Activated effector memory CD4-positive, alpha-beta T cell treated with Interleukin-2 at 50 U/mL for 16 hours (primary cell): ENCODE measurements around the gene CCDC172.

ENCODE experiments used
- DNase-seq: peaks from one replicate; pipeline ENCODE4 v3.0.0-alpha.2; 2020

Gene CCDC172, protein sequence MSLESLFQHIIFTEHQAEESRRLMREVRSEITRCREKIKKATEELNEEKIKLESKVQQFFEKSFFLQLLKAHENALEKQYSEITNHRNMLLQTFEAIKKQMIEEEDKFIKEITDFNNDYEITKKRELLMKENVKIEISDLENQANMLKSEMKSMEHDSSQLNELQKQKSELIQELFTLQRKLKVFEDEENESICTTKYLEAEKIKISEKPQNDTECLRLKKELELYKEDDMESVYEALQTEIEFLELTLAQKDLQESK

DNA sequence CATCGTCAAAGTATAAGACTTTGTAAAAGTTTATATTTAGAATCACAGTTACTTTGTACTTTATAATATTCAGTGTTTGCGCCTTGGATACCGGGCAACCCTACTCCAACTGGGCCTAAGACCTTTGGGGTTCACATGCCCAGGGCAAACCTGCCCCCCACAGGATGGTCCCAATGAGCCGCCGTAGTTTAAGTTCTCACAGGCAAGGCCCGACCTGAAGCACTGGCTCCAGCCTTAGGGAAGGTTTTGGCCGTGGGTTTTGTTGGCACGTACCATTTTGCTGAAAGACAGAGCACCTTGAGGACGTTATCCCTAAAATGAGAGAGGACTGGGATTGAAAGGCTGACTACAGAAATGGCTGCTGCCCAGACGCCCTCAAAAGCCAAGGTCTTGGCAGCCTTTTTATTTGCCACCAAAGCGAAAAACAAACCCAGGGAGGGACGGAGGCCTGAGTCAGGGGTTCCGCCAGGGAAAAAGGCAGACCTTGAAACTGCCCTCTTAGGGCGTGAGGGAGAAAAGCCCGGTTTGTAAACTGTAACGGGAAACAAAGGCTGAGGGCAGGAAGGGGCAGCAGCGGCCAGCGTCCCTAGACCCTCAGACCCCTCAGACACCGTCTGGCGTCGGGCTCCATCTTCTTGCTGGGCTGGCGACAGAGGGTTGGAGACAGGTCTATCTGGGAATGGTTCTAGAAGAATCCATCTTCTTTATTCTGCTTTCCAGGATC is at the start of gene CCDC172:
Gene CCDC172, plus strand, starts transcription at position 222 of the 724 bp plus-strand sequence. CDS start 564 bp downstream, outside the sequence.
- DNase-seq, result no peak

DNA sequence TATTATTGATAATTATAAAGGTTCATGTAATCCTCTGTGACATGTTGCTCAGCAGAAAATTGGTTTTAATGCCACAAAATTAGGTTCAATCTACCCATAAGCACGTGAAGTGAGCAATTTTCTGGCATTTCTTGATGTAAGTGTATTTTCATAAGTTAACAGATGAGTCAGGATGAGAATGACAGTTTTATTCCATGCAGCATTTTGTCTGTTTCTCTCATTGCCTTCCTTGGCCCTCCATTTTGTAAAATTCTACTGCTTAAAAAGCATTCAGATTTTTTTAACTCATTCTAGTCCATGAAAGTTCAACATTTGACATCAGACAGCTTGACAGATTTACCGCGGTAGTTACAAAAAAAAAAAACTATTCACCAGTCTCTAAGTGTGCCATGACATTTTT is 47.3 kb upstream of the CCDC172 start:
- DNase-seq, result no peak

DNA sequence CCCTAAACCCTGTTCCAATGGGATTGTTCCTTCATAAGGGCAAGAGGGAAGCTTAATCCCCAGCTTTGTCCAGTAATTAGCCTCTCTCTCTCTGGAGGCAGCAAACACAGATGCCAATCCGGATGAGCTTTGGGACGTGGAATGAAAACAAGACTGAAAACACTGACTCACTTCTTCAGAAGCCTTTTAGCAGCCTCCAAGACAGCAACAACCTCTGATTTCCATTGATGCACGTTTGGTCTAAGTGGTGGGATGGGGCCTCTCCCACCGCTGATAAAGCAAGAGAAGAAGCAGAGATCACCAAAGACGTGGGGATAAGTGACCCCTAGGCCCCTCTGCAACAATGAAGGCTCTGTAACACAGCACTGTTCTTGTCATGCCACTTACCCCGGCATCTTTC is 45.4 kb upstream of the CCDC172 start:
- DNase-seq, result no peak

DNA sequence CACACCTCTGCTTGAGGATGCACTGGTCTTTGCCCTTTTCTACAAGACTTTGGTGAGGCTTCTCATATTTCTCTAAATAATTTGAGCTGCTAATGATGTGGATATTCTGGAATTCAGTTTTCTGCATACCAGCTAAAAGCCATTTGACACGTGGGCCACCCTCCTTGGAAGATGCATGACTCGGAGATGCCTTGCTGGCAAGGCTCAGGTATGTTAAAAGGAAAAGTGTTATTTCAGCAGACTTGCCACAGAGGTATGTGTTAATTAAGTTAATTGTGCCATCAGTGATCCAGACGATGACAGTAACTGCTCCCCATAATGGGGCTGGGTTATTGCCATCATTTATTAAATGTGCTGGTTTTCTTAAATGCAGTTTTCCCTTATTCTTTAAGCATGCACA is 42.5 kb upstream of the CCDC172 start:
- DNase-seq, result no peak

DNA sequence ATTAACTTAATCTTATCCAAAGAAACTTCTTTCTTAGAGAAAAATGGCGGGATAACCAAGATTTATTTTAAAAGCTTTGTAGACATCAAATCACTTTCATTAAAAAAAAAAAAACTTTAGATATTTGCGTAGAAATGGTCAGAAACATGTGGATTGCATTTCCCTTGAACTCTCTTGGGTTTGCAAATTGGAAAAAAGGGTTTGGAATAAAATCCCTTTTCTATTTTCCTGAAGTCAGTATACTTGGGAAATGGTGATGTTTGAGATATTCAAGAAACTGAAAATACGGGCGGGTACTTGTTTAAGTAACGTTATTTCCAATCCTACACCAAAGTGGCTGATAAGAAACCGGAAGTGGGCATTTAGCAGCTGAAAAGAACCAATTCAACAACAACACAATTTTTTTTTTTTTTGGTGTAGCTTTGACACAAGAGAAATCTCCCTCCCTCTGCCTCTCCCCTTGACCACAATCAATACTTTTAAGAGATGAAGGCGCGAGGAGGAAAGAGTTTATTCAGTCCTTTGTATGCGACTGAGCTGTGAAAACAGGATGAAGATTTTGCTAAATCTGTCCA is 37.5 kb upstream of the CCDC172 start:
- no peak for DNase-seq

DNA sequence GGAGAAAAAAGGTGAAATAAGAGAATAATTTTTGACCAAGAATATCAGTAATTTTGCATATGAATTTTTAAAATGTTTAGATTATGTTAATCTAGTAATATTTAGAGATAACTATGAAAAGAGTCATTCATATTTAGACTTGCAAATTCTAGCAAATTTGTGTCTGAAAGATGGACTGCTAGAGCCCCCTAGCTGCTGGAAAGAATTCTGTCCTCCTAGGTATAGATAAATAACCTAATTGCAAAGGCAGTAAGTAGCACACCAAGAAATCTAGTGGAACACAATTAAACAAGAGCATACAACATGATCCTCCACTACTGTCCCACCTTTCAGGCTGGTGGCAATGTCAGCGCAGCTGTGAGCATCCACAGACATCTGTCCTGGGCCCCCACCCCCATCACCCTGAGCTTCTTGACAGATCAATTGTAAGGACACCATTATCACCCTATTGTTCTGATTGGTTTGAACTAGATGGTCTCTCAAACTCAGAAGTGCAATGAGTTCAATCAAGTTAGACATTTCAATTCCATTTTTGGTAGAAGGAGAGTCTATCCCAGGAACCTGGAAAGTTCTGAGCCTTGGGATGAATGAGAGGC is 36.2 kb upstream of the CCDC172 start:
- no peak for DNase-seq

DNA sequence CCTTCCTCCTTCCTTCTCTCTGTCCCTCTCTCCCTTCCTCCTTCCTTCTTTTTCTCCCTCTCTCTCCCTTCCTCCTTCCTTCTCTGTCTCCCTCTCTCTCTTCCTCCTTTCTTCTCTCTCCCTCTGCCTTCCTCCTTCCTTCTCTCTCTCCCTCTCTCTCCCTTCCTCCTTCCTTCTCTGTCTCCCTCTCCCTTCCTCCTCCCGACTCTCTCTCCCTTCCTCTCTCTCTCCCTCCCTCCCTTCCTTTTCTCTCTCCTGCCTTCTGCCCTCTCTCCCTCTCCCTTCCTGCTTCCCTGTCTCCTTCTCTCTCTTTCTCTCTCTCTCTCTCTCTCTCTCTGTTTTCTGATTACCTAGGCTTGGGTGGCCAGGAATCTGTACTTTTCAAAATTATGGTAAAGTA is 34.6 kb upstream of the CCDC172 start:
- no peak for DNase-seq

DNA sequence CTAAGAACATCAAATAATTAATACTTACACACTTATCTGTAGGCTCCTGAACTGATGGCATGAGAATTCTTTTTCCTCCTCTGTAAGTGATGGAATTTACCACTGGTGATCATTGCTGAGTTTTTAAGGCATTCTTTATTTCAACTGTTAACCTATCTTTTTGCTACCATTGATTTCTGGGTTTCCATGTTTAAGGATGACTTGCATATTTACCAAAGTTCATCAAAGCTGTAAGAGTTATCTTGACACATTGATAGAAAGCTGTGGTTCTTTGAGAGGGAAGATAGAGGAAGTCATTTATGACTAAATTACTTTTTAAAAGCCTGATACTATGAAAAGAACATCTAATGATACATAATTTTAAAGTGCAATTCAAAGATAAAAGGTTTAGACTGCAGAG is 31.8 kb upstream of the CCDC172 start:
- DNase-seq, result no peak

DNA sequence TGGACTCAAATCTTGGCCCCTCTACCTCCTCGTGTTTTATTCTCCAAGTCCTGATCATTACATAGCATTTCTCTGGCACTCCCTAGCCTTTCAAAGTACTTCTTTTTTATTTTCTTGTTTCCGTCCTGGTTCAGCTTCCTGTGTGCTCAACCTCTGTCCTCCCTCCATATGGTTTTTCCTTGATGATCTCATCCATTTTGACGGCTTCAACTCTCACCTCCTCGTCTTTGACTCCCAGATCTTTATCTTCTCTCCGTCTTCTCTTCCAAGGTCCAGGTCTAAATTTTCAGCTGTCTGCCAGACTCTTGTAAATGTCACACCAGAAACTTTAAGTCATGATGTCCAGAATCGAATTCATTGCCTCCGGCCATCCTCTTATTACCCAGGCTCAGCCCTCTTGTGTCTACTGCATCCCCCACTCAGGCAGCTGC is 27.9 kb upstream of the CCDC172 start:
- no peak for DNase-seq

DNA sequence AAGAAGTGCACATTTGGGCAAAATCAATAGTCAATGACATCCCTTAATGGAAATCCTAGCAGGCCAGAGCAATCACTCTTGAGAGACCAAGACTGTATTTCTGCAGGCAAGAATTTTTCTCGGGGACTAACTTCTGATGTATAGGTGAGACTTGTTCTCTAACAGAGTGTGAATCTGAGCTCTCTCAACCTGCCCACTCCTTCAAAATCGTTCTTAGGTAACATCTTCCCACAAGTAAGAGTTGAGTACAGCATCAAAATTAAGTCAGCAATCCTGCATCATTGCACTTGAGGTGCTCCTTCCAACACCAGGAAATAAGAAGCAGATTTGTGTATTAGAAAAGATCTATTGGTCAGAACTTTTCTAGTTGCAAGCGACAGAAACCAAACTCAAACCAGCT is 25.7 kb upstream of the CCDC172 start:
- no peak for DNase-seq

DNA sequence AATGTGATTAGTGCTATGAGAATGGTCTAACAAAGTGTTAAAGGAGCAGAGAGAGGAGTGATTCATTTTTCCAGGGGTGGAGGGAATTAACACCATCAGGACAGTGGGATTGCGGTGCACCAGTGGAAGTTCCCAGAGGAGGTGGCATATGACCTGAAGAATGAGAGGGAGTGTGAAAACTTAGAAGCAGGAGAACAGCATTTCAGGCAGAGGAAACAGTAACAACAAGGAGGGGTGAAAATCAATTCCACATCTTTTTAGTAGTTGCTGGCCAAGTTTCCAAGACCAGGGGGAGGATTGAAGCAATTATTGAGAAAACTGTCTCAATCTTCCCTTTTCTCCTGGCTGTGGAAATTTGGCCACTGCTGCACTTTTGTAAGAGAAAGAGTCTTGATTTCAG is 23.7 kb upstream of the CCDC172 start:
- DNase-seq, result no peak

DNA sequence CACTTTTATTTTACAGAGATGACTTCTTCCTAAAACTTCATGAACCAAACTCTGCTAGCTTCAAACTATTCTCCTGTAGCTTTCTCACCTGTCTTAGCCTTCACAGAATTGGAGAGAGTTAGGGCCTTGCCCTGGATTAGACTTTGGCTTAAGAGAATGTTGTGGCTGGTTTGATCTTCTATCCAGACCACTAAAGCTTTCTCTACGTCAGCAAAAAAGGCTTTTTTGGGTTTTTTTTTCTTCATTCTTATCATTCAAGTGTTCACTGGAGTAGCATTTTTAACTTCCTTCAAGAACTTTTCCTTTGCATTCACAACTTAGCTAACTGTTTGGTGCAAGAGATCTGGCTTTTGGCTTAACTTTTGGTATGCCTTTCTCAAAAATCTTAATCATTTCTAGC is 19.3 kb upstream of the CCDC172 start:
- no peak for DNase-seq

DNA sequence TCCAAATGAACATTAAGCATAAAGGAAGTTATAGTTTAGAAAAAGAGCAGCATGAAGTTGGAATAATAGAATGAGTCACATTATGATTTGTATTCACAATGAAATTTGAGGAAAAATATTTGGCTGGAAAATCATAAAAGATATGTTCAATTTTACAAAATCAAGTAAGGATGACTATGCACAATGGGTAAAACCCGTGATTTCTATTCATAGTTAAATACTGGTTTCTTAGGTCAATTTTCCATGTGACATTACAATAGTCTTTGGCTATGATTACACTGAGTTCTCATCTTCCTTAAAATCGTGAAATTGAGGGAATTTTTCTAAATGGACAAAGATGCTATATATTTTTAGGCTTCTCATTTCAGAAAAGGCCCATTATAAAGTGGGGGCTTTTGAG is 17.4 kb upstream of the CCDC172 start:
- DNase-seq, result no peak

DNA sequence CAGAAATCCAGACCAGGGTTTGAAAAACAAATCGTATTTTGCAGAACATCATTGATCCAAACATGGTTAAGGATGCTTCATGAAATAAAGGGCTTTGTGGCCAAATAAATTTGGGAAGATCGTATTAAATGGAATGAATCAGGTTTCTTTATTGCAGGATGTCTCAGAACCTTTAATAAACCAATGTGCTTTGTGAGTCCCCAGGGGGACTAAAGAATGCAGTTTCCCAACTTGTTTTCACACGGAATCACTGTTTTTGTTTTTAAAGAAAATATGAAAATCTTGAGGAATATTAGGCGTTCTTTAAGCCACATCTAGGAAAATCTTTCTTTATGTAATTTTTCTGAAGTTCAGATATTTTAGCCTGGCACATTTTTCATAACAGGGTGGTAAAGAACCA is 16.8 kb upstream of the CCDC172 start:
- no peak for DNase-seq

DNA sequence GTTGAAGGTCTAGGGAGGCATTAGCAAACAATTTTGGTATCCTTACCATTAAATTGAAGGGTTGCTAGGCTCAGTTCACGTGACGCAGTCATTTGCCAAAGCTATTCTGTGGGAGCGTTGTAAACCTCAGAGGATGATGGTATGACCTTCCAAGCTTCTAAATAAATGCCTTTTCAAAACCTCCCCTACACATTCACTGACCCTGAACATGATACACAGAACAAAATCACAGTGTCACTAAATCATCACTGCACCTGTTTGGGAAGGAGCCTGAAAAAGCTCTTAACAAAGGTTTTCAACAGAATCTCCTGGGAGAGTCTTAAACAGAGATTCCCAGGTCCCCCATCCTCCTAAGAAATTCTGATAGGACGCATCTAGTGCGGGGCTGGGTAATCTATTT is 13.2 kb upstream of the CCDC172 start:
- no peak for DNase-seq

DNA sequence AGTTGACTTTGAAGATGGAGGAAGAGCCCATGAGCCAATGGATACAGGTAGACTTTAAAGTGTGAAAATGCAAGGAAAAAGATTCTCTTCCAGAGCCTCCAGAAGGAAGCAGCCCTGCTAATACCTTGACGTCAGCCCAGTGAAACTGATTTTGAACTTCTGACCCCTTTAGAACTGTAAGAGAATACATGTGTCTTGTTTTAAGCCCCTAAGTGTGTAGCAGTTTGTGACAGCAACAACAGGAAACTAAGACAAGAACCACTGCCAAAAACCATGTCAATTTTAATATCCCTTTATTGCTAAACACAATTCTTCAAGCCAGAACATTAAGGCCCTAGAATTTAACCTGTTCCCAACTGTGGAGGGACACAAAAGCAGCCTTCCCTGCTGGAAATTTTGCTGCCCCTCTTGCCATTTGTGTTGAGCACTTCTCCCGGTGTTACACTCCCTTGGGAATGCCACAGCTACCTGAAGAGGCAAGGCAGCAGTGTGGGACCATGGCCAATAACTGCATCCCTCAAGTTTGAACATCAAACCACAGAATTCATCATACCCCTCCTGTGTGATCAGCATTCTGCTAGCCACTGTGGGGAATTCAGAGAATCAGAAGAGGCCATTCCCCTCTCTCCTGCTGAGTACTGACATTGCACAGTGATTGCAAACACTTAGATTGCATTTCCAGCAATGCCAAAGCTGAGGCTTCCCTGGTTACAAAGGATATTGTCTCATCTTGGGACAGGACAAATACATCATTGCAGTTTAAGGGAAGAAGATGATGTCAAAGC is 12.3 kb upstream of the CCDC172 start:
- no peak for DNase-seq

DNA sequence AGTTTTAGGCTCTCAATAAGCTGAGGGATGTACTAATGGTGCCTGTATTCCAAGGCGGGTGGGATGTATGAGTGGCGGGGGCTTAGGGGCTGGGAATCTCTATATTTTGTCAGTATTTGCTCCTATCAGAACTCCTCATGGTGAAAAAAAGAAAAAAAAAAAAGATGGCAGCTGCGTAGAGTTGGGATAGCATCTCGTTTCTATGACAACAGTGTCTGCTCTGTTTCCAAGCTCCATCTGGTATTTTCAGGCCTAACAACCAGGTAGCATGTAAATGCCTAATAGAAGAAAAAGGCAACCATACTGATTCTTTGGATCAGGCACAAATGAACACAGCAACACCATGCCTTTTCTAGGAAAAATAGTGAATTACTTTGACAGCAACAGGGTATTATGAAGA is 11.7 kb upstream of the CCDC172 start:
- no peak for DNase-seq

DNA sequence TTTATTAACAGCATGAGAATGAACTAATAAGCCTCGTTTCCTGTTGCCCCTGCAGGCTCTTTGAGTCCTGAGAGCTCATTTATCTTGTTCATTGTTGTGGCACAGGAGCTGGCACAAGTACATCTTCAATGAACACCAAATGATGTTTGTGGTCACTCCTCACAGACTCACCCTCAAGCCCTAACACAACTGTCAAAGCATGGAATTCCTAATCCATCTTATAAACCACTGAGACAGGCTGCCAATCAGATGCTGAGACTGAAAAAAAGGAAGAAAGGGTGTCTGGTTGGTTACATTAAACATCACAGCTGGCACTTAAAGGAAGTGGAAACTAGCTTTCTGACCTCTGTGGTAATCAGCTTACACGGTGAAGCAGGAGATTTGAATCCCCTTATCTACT is 7.7 kb upstream of the CCDC172 start:
- no peak for DNase-seq

DNA sequence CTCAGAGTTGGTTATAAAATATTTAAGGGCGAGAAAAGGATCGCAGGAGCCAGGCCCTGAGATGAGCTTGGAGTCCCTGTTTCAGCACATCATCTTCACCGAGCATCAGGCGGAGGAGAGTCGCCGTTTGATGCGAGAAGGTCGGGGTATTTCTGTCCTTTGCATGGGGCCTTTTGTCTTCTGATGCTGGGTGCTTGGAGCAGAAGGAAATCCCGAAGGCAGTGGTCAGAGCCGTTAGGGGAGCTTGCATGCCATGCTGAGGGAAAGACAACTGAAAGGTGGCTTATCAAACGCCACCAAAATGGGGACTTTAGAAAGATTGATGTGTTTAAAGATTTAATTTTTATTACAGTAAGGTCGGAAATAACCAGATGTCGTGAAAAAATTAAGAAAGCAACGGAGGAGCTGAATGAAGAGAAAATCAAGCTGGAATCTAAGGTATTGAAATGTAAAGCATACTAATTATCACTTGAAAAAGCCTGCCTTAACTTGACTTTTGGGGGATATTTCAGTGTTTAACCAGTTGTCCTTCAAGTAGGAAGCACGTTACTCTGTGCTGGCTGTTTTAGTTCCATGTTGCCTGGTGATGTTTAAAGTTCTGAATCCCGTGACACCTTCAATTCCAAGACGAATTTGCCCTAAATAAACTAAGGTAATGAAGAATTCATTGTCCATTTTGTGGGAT is 845 bp downstream of the CCDC172 start:
- no peak for DNase-seq

DNA sequence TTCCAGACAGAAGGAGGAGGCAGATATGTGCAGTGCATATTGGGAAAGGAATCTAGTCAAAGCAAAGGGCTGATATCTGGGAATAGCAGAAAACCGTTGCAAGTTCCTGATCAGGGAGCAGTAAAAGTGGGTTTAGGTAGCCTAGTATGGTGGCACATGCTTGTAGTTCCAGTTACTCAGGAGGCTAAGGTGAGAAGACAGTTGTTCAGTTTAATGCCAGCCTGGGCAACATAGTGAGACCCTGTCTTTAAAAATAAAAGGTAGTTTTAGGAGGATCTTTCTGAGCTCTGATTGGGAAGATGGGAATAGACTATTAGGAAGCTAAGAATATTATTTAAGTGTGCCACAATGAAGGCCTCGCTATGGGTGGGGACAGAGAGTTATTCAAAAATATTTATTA is 1.7 kb downstream of the CCDC172 start:
- no peak for DNase-seq

DNA sequence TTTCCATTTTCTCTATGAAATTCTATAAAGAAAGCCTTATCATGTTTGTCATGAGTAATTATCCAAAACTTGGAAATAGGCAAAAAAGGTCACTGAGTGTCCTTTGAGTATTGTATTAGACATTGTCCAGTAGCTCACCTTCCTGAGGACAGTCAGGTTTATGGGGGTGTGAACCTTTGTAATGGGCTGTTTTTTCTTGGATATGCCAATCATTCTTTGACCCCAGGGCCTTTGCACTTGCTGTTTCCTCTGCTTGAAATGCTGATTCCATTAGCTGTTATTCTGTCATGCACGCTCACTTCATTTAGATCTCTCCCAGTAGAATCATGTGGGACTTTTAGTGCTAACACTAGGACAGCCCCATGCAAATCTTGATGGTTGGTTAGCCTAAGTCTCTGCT is 4.9 kb downstream of the CCDC172 start:
- DNase-seq, result no peak

DNA sequence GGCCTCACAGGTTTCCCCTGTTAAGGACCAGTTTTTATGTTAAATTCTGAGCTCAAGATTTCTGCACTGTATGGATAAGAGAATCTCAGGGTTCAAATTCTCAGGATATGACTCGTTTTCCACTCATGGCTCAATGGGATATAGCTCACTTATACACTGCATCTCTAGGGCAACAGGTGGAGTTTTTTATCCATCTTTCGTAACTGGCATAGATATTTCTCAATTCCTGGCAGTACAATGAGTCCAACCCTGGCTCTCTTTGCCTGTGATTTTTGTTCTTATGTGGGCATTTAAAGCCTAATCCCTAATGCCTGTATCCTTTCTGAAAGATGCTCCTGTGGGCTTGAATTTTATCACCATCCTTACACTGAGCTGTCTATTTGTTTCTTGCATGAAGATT is 7.6 kb downstream of the CCDC172 start:
- DNase-seq, result no peak

DNA sequence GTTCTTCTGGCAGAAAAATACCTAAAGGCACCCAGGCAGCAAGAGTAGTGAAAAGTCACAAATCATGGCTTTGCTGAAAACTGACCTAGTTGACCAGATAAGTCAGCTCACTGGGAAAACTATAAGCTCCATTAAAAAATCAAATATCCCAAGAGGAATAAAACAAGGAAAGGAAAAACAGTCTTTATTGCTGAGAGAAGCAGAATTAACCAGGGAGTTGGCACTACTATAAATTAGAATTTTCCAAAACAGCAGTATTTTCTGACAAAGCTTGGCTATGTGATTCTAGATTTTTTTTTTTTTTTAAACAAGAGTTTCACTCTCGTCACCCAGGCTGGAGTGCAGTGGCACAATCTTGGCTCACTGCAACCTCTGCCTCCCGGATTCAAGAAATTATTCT is 12.6 kb downstream of the CCDC172 start:
- no peak for DNase-seq
